H9 (cell line): ENCODE measurements around the gene BICD2. TPM values are rescaled to one million over a fixed set of nuclear protein-coding genes. Genes with fewer than 3 reads are reported as not detected.

Source experiments
- DNase-seq: peaks from one replicate; pipeline ENCODE4 v3.0.0-alpha.2; 2017
- H2AFZ ChIP-seq: one replicate; pipeline ENCODE4 v1.6.1; 2013; ENCODE audit warnings: mild to moderate bottlenecking, low read length, control low read depth, moderate library complexity
- H2AK5ac ChIP-seq: 2 replicates; pipeline ENCODE4 v1.6.1; 2013; ENCODE audit warnings: low read length, control low read depth, mixed read lengths; ENCODE audit not compliant: insufficient read length
- H2BK120ac ChIP-seq: one replicate; pipeline ENCODE4 v1.6.1; 2013; ENCODE audit warnings: low read depth, mild to moderate bottlenecking, low read length, control low read depth, inconsistent platforms; ENCODE audit not compliant: poor library complexity, severe bottlenecking
- H2BK12ac ChIP-seq: 2 replicates; pipeline ENCODE4 v1.6.1; 2013; ENCODE audit warnings: low read length, control low read depth, mixed read lengths, low read depth; ENCODE audit not compliant: insufficient read length
- H2BK15ac ChIP-seq: 2 replicates; pipeline ENCODE4 v1.6.1; 2013; ENCODE audit warnings: low read depth, low read length, control low read depth
- H2BK20ac ChIP-seq: one replicate; pipeline ENCODE4 v1.6.1; 2013; ENCODE audit warnings: low read depth, mild to moderate bottlenecking, low read length, control low read depth, inconsistent platforms; ENCODE audit not compliant: poor library complexity, severe bottlenecking
- H2BK5ac ChIP-seq: 2 replicates; pipeline ENCODE4 v1.6.1; 2013; ENCODE audit warnings: low read length, control low read depth, mixed read lengths; ENCODE audit not compliant: insufficient read length
- H3K14ac ChIP-seq: 2 replicates; pipeline ENCODE4 v1.6.1; 2013; ENCODE audit warnings: low read length, control low read depth; ENCODE audit not compliant: insufficient read depth
- H3K18ac ChIP-seq: 2 replicates; pipeline ENCODE4 v1.6.1; 2013; ENCODE audit warnings: low read depth, mild to moderate bottlenecking, mixed read lengths, low read length, control low read depth; ENCODE audit not compliant: insufficient read length
- H3K23ac ChIP-seq: 2 replicates; pipeline ENCODE4 v1.6.1; 2013; ENCODE audit warnings: low read length, control low read depth, mixed read lengths, low read depth; ENCODE audit not compliant: insufficient read length
- H3K23me2 ChIP-seq: 2 replicates; pipeline ENCODE4 v1.6.1; 2013; ENCODE audit warnings: low read depth, mild to moderate bottlenecking, mixed read lengths, low read length, control low read depth; ENCODE audit not compliant: insufficient read length, poor library complexity, severe bottlenecking
- H3K27ac ChIP-seq: 2 replicates; pipeline ENCODE4 v1.5.1; 2013; ENCODE audit warnings: low read length, control low read depth, mixed read lengths, low read depth; ENCODE audit not compliant: insufficient read length
- H3K27me3 ChIP-seq: 2 replicates; pipeline ENCODE4 v1.6.1; 2013; ENCODE audit warnings: low read length, control low read depth, inconsistent platforms; ENCODE audit not compliant: insufficient read depth
- H3K4ac ChIP-seq: 2 replicates; pipeline ENCODE4 v1.6.1; 2013; ENCODE audit warnings: low read depth, mild to moderate bottlenecking, control low read depth, inconsistent platforms, low read length, moderate library complexity
- H3K4me1 ChIP-seq: 2 replicates; pipeline ENCODE4 v1.6.1; 2013; ENCODE audit warnings: low read length, control low read depth, inconsistent platforms; ENCODE audit not compliant: insufficient read depth
- H3K4me2 ChIP-seq: 2 replicates; pipeline ENCODE4 v1.6.1; 2013; ENCODE audit warnings: low read length, control low read depth, mixed read lengths; ENCODE audit not compliant: insufficient read length, insufficient read depth
- H3K56ac ChIP-seq: 2 replicates; pipeline ENCODE4 v1.6.1; 2013; ENCODE audit warnings: low read depth, mild to moderate bottlenecking, mixed read lengths, low read length, control low read depth; ENCODE audit not compliant: insufficient read length
- H3K79me1 ChIP-seq: 2 replicates; pipeline ENCODE4 v1.6.1; 2013; ENCODE audit warnings: low read depth, mild to moderate bottlenecking, moderate library complexity, low read length, control low read depth, inconsistent platforms; ENCODE audit not compliant: insufficient read depth, poor library complexity, severe bottlenecking
- H3K79me2 ChIP-seq: 2 replicates; pipeline ENCODE4 v1.6.1; 2013; ENCODE audit warnings: low read length, control low read depth, inconsistent platforms; ENCODE audit not compliant: insufficient read depth
- H3K9ac ChIP-seq: 2 replicates; pipeline ENCODE4 v1.6.1; 2013; ENCODE audit warnings: low read length, control low read depth, mixed read lengths; ENCODE audit not compliant: insufficient read length; ENCODE audit errors: extremely low read depth
- H3K9me3 ChIP-seq: one replicate; pipeline ENCODE4 v1.6.1; 2013; ENCODE audit warnings: low read depth, low read length, inconsistent platforms; ENCODE audit not compliant: control insufficient read depth
- H3T11ph ChIP-seq: one replicate; pipeline ENCODE4 v1.6.1; 2013; ENCODE audit warnings: mild to moderate bottlenecking, low read length, control low read depth, inconsistent platforms
- H4K20me1 ChIP-seq: one replicate; pipeline ENCODE4 v1.6.1; 2013; ENCODE audit not compliant: control insufficient read depth, insufficient read length, insufficient read depth
- H4K5ac ChIP-seq: 2 replicates; pipeline ENCODE4 v1.6.1; 2013; ENCODE audit warnings: low read depth, mild to moderate bottlenecking, mixed read lengths, low read length, control low read depth; ENCODE audit not compliant: insufficient read length
- H4K8ac ChIP-seq: replicated peaks from 2 replicates; pipeline ENCODE4 v1.6.1; 2013; ENCODE audit warnings: low read length, control low read depth, mixed read lengths, low read depth; ENCODE audit not compliant: insufficient read length
- H4K91ac ChIP-seq: 2 replicates; pipeline ENCODE4 v1.6.1; 2013; ENCODE audit warnings: low read depth, mild to moderate bottlenecking, moderate library complexity, mixed read lengths, low read length, control low read depth; ENCODE audit not compliant: insufficient read length
- H3K27ac Mint-ChIP-seq, 3 experiments: 2 replicates in 2 of 3; 3 replicates in 1 of 3; pipeline ENCODE4 v1.8.0; 2020 to 2021; ENCODE audit warnings: mixed read lengths in 3 of 3, mild to moderate bottlenecking in 1 of 3, moderate library complexity in 1 of 3
- H3K27me3 Mint-ChIP-seq: 2 replicates; pipeline ENCODE4 v1.8.0; 2021; ENCODE audit warnings: low read depth, mild to moderate bottlenecking, moderate library complexity, mixed read lengths
- H3K36me3 Mint-ChIP-seq, 3 experiments: 2 replicates in 2 of 3; 3 replicates in 1 of 3; pipeline ENCODE4 v1.8.0; 2020 to 2021; ENCODE audit warnings: low read depth in 3 of 3, mixed read lengths in 3 of 3; ENCODE audit not compliant: insufficient read depth in 1 of 3
- H3K4me1 Mint-ChIP-seq, 2 experiments: 2 replicates each; pipeline ENCODE4 v1.8.0; 2020; ENCODE audit warnings: mixed read lengths in 2 of 2
- H3K4me3 Mint-ChIP-seq, 2 experiments: 2 replicates in 1 of 2; 3 replicates in 1 of 2; pipeline ENCODE4 v1.8.0; 2020 to 2021; ENCODE audit warnings: mild to moderate bottlenecking in 2 of 2, mixed read lengths in 2 of 2, moderate library complexity in 1 of 2
- H3K9me3 Mint-ChIP-seq, 2 experiments: 2 replicates in 1 of 2; 3 replicates in 1 of 2; pipeline ENCODE4 v1.8.0; 2020; ENCODE audit warnings: mild to moderate bottlenecking in 2 of 2, mixed read lengths in 2 of 2, moderate library complexity in 1 of 2
- CTCF ChIP-seq: fragments of 200-600 bp; sonication (generic); conservative IDR thresholded peaks from 3 replicates; pipeline ENCODE4 v1.8.0; 2021; ENCODE audit warnings: antibody characterized with exemption, mild to moderate bottlenecking
- WGBS: extraction: QIAGEN DNeasy Blood & Tissue Kit; methylation state at CpG from one replicate; pipeline ENCODE4 v1.1.7; 2013; ENCODE audit warnings: missing lambda C conversion rate, low lambda C conversion rate, mixed read lengths; ENCODE audit not compliant: insufficient read length; ENCODE audit errors: extremely low coverage; 5-methylcytosine and 5-hydroxymethylcytosine counted together
- total RNA-seq: library from RNA; stranded (reverse); gene quantifications from 2 replicates; pipeline ENCODE4 v1.2.1, GENCODE V29; 2021

Gene BICD2
- total RNA-seq, 1 experiment from 2014 or later: 22.3 TPM

GRCh38 chr9:92718086-92719001, 46.3 kb downstream of the BICD2 start:
- Mint-ChIP-seq H3K9me3 (no peaks in the 10 kb centered on the region), H3K36me3 (peaks cover 26 to 83% (median 75%) of the 10 kb centered on the region in 3 experiments; a peak in 6 of 7 replicates), H3K4me1 (no peaks in the 10 kb centered on the region), H3K4me3 (no peak overlapping the region), H3K27me3 (no peaks in the 10 kb centered on the region), H3K27ac (no peak overlapping the region)
- H3K23me2 ChIP-seq: no peaks in the 10 kb centered on the region
- no peak overlapping the region for H3K9ac ChIP-seq
- H3K56ac ChIP-seq: no peak overlapping the region
- H3K9me3 ChIP-seq: no peaks in the 10 kb centered on the region
- H2AFZ ChIP-seq: no peak overlapping the region
- H3K27ac ChIP-seq: no peak overlapping the region
- no peak overlapping the region for H3K4ac ChIP-seq
- H4K5ac ChIP-seq: no peak overlapping the region
- no peak overlapping the region for H3T11ph ChIP-seq
- peaks cover 3% of the 10 kb centered on the region for H4K20me1 ChIP-seq
- no peaks in the 10 kb centered on the region for H3K79me2 ChIP-seq
- H2BK15ac ChIP-seq: no peak overlapping the region
- H3K18ac ChIP-seq: no peak overlapping the region
- no peaks in the 10 kb centered on the region for H3K27me3 ChIP-seq
- H4K8ac ChIP-seq: no peak overlapping the region
- no peak overlapping the region for H4K91ac ChIP-seq
- no peak overlapping the region for H2BK12ac ChIP-seq
- no peak overlapping the region for H3K14ac ChIP-seq
- H2AK5ac ChIP-seq: no peak overlapping the region
- no peak overlapping the region for H3K23ac ChIP-seq
- H3K4me2 ChIP-seq: no peak overlapping the region
- H2BK5ac ChIP-seq: no peak overlapping the region
- H2BK120ac ChIP-seq: no peak overlapping the region
- WGBS: no CpG with 5 or more reads among the region's 40 CpGs
- H3K79me1 ChIP-seq: no peaks in the 10 kb centered on the region
- DNase-seq: no peak
- H2BK20ac ChIP-seq: no peak overlapping the region
- H3K4me1 ChIP-seq: no peaks in the 10 kb centered on the region
- TF ChIP-seq CTCF: no peak
